GM12873 (cell line): ENCODE results near the gene MYO7B.

Experiments
- TF ChIP-seq, protein P1 (sequence below): IDR thresholded peaks from 2 replicates; pipeline ENCODE4 v1.5.1; 2012; ENCODE audit warnings: low read depth, mild to moderate bottlenecking, moderate library complexity, low read length, control low read depth; ENCODE audit not compliant: insufficient read depth; ENCODE audit errors: missing control alignments

The MYO7B gene

DNA sequence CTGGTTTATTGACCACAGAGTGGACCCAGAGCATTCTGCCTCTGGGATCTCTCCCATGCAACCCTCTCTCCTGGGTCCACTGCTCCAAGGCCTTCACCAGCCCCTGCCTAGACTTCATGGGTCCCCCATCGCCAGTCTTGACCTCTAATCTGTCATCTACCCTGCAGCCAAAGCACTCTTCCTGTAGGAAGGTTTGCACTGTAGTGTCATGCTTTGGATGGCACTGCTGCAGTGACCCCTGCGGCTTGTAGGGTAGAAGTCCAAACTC lies 41.7 kb downstream of the MYO7B start:
- TF ChIP-seq, protein P1, sequence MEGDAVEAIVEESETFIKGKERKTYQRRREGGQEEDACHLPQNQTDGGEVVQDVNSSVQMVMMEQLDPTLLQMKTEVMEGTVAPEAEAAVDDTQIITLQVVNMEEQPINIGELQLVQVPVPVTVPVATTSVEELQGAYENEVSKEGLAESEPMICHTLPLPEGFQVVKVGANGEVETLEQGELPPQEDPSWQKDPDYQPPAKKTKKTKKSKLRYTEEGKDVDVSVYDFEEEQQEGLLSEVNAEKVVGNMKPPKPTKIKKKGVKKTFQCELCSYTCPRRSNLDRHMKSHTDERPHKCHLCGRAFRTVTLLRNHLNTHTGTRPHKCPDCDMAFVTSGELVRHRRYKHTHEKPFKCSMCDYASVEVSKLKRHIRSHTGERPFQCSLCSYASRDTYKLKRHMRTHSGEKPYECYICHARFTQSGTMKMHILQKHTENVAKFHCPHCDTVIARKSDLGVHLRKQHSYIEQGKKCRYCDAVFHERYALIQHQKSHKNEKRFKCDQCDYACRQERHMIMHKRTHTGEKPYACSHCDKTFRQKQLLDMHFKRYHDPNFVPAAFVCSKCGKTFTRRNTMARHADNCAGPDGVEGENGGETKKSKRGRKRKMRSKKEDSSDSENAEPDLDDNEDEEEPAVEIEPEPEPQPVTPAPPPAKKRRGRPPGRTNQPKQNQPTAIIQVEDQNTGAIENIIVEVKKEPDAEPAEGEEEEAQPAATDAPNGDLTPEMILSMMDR, result no peak

GRCh38 chr2:127577503-127577902 lies 42.0 kb downstream of the MYO7B start:
- TF ChIP-seq, protein P1, result no peak

GRCh38 chr2:127577973-127578372 lies 42.5 kb downstream of the MYO7B start:
- TF ChIP-seq, protein P1, result no peak

GRCh38 chr2:127578411-127578810 lies 42.9 kb downstream of the MYO7B start:
- TF ChIP-seq, protein P1, result no peak

DNA sequence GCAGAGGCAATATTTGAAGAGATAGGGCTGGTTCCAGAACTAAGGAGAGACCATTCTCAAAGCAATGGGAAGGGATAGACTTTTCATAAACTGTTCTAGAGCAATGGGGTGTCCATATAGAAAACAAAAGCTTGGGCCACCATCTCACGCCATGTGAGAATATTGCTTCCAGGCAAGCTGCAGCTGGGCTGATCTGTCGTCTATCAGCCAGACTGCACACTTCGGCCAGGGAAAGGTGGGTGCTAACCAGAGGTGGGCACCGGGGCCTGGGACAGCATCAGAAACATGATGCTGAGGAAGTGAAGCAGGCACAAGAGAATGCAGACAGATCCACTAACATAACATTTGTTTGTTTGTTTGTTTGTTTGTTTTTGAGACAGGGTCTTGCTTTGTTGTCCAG lies 43.7 kb downstream of the MYO7B start:
- TF ChIP-seq, protein P1, result no peak

DNA sequence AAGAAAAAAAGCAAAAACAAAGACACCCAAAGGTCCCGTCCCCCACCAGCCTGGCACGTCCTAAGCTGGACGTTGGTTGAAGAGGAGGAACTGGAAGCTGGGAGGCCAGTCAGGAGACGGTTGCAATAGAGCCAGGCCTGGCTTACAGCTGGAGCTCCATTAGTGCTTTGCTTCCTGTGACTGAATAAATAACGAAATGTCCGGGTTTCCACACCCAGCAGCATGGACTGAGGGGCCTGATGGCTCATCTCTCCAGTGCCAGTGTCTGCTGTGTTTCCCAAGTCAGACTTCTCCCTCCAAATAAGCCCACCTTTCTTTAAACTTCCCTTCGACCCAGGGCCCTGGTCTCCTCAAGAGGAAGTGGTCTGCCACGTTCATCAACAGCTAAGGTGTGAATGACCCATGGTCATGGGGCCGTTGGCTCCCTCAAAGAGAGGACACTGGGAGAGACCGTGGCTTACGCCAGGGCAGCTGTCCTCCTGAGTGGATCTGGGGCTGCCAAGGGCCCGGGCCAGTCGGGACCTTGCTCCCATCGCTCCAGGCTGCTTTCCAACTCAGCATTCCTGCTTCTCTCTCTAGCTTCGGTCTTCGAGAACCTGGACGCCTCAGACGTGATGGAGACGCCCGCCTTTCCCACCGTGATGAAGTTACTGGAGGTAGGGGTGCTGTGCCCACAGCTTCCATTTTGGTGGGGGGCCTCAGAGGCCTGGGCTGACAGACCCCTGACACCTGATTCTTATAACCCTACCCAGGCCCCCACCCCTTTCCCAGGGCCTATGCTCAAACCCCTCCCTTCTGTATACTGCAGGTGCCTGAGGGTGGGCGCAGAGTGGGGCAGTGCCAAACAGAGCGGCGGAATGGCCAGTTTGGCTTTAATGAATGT lies 44.9 kb downstream of the MYO7B start:
- TF ChIP-seq, protein P1, result no peak

DNA sequence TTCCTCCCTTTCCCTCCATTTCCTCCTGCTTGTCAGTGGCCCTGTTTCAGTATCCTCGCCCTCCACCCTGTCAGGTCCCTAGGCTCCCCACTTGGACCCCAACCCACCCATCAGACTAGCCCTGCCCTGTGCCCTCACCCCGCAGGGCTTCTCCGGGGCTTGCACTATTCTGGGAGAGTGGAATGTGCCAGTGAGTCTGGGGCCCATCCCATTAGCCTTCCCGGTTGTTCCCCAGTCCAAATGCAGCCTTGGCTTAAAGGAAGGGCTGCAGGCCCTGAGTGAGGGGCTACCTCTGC lies 45.5 kb downstream of the MYO7B start:
- TF ChIP-seq, protein P1, result no peak
